NCI-H2196 (cell line): Measurements from ENCODE around the gene DYRK3.

ENCODE experiments used
- DNase-seq: peaks from one replicate; lab custom pipeline; 2025; ENCODE audit not compliant: unreplicated experiment; lab: John Stamatoyannopoulos, UW

The DYRK3 gene

DNA sequence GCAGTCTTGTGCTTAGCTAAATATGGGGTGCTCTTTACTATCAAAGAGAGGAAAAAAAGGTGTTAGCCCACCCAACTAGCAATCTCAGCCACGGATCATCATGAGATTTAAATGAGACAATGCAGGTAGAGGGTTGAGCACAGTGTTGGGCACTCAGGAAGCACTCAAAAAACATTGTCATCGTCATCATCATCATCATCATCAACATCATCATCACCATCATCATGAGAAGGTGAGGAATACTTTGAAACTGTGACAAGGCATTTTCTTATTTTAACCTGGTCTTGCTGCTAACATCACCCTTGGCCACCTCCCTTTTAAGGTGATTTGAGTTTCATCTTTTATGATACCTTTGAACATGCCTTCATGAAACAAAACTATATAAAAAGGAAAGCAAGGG is 46.0 kb downstream of the DYRK3 start:
- DNase-seq: no peak

DNA sequence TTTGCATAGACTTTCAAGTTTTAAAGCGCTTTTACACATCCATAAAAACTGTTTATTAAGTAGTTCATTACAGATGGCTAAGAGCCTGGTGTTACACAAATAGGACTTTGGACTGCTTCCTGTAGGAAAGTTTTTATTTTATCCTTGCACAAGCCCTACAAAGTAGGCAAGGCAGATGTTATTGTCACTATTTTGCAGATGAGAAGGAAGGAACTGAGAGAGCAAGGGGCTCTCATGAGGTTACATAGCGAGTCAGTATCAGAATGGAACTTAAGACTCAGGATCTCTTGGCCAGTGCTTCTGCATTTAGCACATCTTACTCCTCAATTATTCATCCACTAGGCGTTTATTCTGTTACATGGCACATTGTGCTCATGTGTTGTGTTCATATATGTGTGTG is 46.8 kb downstream of the DYRK3 start:
- no peak for DNase-seq

DNA sequence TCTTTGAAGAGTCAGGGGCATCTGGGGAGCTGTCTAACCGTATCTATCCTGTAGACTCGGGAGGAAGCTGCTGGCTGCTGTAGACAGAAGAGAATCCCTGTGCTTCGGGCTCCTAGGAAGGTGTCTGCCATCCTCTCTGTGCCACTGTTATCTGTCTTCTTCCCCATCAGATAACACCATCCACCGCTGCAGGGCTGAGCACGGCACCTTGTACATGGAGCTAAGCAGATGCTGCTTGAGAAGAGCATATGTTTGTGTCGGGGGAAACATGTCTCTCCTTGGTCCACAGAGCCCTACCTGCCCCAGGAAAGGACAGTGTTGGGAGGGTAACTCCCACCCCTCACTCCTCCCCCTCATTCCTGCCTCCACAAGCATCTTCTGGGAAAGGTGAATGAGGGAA is 48.0 kb downstream of the DYRK3 start:
- no peak for DNase-seq

DNA sequence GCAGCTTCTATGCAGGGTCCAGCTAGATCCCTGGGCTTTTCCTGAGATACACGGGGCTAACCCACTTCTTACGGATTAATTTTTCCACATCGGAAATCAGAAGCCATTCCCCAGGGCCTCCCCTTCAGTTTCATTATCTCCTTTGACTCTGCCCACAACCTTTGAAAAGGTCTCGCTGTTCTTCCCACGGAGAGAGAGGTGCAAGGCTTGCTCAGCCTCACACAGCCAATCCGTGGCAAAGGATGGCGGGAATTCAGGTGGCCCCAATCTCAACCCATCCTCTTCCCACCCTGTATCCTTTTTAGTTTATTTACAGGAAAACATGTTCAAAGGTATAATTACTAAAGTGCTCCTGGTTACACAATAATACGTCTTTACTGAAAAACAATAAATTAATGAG is 48.7 kb downstream of the DYRK3 start:
- no peak for DNase-seq

DNA sequence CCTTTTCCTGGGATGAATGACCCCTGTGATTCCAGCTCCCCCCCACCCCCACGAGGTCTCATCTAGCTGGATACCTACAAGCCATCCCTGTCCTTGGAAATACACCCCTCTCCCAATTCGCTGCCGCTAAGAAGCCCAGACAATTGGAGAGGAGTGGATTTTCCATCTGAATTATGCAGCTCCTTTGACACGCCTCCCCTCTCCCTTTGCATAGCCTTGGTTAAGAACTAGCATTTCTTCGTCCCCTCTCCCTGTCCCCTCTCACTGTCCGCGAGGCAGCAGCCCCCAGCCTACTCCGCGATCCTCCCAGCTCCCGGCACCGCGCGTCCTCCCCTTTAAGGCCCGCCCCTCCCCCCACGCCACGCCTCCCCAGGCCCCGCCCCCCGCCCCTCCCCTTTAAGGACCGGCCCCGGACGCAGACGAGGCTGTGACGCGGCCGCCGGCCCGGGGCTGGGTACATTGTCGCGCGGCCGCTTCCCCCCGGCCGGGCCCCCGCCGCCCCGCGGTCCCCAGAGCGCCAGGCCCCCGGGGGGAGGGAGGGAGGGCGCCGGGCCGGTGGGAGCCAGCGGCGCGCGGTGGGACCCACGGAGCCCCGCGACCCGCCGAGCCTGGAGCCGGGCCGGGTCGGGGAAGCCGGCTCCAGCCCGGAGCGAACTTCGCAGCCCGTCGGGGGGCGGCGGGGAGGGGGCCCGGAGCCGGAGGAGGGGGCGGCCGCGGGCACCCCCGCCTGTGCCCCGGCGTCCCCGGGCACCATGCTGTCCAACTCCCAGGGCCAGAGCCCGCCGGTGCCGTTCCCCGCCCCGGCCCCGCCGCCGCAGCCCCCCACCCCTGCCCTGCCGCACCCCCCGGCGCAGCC is 49.4 kb downstream of the DYRK3 start, which contains the start of gene MAPKAPK2:
Gene MAPKAPK2, plus strand, starts transcription at position 428 of the 856 bp plus-strand sequence. Its CDS starts 325 bp downstream, at position 753.
- peak; percentile 52 for DNase-seq

DNA sequence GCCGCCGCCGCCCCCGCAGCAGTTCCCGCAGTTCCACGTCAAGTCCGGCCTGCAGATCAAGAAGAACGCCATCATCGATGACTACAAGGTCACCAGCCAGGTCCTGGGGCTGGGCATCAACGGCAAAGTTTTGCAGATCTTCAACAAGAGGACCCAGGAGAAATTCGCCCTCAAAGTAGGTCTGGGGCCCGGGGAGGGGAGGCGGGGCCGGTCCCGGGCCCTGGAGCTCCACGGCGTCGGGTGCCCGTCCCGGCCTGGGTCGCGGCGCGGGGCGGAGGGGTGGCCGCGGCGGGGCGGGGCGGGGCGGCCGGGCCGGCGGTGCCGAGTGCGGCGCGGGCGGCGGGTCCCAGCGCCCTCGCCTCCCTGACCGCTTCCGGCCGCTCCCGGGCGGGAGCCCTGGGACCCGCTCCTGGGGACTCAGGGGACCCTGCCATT is 50.0 kb downstream of the DYRK3 start:
- no peak for DNase-seq

DNA sequence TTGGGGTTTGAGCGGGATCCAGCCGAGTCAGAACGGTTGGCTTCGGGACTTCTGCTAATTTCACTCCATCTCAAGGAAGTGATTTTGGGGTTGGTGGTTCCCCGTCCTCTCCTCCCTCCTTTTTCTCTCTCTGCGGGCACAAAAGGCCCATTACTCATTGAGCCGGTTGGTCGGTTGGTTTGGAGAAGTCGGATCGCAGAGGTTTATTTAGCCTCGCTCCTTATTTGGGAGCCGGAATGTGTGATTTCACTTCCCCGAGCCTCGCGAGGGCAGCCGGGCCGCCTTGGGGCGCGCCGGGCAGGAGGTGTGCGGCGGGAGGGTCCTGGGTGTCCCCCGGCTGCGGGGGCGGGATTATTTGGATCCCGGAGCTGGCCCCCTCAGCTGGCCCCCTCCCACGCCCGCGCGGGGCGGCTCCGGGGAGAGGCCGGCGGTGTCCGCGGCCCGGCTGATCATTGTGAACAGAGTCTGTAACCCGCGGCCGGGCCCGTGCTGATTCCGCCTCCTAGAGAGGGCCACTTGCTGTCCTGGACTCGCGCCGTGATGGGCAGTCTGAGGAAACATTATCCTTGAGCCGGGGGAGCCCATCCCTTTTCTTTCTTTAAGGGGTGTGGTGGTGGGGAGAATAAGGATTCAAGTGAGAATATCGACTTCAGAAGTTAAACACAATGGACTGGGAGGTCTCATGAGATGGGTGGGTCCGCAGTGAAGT is 50.6 kb downstream of the DYRK3 start:
- DNase-seq: no peak

DNA sequence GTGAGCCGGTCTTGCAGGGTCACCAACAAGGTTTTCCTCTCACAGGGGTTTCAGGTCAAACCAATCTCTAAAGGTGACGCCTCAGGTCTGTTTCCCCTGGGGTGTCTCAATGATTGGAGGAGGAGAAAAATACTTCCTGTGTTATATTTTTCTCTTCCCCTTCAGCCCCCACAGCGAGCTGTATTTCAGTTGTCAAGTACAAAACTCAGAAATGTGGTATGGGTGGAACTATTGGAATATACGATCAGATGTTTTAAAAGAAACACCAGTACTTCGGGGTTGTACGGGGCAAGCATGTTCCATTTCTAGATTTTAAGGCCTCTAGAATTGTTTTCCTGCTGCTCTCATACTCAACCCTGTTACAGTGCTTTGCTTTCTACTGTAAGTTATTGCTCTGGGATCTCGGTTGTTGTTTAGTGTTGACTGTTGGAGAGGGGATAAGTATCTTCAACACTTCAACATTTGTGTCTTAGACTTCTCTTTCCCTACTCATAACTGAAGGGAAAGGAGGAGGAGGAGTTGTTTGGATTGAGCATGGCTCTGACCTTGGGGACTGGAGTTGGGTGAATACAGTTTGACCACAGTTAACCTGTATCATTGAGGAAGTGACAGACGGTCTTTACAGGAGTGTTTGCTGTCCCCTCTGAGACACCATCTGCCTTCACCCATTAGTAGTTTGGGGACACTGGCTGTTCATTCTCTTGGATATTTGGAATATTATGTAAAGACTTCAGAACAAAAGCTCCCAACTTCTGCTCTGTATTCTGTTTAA is 51.3 kb downstream of the DYRK3 start:
- no peak for DNase-seq

DNA sequence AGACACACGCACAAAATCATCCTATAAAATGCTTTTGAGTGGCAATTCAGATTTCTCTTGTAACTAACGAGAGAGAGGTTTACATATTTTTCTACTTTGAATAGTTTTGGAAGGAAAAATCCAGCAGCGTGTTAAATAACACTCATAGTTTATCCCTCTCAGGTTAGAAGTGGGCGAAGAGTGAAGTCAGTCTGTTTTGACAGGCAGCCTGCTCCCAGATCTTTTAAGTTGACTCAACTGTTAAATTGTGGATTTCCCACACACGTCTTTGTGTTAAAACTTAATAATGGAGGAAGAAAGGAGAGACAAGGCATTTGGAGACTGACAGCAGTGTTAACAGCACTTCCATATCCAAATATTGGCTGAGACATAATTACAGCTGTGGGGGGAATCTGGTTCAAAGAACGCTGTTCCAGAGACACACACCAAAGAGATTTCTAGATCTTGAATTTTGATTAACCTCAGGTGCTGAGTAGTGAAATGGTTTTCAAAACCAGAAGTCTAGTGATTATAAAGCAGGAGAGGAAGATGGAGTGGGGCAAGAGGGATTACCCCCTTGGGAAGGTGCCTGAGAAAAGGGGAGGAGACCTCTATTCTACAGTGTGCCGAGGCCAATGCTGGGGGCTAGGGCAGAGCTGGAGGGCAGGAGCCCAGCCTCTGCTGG is 52.0 kb downstream of the DYRK3 start:
- DNase-seq: no peak

DNA sequence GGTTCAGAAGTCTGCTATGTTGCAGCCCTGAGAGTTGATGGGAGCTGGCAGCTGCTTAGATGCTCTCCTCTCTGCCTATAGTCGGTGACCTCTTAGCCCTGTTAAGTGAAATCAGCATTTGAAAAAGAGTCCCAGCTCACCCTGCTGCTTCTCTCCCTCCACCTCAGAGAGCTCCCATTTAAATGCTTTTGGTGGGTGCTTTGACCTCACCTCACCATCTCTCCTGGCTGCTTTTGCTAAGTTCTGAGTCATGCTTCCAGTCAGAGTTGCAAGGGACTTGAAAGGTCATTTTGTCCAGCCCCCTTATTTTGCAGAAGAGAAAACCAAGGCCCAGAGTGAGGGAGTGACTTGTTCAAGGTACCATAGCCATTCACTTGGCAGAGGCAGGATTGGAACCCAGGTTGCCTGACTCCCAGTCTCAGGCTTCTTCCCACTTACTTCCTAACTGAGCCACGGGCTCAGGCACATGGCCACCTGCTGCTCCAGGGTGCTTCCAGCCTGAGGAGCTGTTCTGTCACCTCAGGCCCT is 52.6 kb downstream of the DYRK3 start:
- no peak for DNase-seq

DNA sequence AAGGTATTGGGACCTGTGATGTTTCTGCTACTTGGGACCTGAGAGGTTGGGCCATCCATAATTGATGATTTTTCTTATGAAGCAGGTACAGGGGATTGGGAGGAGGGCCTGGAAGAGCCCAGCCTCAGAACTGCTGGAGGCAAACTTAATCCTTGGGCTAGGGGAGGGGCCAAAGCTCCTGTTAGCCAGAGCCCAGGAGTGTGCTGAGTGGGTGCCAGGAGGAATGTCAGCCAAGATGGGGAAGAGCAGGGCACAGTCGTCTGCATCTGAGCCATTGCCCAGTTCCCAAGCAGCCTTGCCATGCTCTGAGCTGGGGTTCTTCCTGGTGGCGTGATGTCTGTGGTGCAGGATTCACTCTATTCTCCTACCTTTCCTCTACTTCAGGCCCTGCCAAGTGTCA is 55.2 kb downstream of the DYRK3 start:
- DNase-seq: no peak

DNA sequence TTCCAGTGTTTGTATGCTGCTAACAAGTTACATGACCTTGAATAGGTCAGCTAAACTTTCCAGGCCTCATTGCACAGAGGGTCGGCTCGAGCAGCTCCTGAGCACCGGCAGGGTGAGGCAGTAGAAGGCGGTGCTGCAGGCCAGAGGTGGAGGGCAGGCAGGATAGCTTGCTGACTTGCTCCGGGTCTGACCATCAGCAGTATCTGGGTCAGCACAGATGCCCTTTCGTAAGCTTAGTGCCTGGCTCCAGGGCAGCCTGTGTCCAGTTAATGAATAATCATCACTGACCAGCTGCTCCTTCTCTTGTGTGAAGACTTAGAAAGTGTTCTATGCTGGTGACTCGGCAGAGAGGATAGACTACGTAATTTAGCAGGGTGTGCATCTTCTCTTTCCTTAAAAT is 56.3 kb downstream of the DYRK3 start:
- DNase-seq: no peak

DNA sequence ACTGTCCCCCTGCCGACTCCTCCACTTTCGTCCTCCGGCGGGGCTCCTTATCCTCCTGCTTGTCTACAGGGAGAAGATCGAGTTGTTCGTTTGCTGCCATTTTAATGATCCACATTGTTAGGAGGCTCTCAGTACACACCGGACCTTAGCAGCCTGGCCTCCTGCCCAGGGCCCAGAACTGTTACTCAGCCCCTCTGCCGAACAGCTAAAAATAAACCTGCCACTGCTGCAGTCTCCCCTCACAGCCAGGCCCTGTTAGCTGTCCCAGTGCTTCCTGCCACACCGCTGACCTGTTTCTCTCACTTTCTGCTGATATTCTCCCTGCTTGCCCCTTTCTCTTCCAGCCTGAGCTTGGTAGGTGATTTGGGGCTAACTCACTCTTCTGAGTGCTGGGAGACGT is 57.7 kb downstream of the DYRK3 start:
- DNase-seq: no peak

DNA sequence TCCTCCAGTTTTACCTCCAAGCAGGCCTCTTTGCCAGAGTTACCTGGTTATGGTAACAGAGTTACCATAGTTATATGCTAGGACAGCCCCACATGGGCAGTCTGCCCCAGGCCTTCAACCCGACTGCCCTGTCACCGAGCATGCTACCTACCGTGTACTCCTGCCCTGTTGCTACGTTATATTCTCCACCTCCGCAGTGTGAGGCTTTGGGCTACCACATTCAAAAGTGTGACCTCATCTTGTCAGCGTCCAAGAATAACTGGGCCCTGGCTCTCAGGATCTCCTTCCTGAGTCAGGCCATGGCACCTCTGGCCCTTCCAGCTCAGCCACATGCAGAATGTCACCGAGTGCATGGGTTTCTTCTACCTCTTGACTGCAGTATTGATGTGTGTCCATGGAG is 58.3 kb downstream of the DYRK3 start:
- DNase-seq: no peak

DNA sequence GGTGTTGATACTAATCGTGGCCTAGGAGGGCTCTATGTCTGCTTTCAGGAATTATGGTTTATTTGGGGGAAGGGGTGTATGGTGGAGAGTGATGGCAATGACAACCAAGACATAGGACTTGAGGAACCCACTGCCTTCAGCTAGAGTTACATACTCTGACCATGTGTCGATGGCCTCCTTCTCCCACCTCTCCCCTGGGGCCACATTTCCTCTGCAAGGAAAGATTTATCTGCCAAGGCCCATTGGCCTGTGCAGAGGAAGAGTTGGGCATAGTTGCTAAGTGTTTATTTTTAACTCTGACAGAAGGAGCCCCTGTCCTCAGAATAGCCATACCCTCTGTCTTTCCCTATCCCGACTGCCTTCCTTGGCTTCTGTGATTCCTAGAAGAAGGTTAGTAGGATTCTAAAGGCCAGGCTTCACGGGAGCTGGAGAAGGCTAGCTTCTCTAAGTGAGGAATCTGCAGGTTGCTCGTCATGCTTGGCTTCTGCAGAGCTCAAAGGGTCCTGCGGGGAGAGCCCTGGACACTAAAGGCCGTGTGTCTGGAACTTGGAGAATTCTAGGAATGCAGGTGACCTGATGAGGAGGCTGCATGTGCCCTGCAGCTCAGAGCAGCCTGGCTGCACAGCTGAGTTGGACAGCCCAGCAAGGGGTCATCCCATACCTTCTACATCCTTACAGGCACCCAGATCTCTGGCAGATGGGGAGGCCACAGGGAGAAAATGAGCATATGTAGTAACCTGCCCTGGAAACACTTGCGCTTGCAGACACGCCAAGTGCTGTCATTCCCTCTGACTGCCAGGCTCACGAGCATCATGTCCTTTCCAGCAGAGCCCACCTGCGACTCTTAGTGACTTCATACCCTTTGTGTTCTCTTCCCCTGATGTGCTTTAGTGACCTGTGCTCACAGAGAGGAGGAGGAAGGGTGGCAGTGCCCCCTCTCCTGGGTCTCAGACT is 59.1 kb downstream of the DYRK3 start:
- no peak for DNase-seq

DNA sequence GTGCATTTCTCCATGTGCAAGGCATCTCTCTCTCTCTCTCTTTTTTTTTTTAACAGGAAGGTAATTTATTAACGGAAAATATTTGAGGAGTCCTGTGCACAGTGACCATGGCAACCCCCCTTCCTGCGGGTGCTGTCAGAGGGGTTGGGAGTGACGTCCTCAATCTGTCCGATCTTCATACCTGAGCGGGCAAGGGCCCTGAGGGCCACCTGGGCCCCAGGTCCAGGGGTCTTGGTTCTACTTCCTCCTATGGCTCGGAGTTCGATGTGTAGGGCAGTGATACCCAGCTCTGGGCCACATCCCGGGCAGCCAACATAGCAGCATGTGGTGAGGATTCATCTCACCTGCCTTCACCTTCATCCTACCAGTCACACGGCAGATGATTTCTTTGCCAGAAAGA is 60.4 kb downstream of the DYRK3 start:
- no peak for DNase-seq

DNA sequence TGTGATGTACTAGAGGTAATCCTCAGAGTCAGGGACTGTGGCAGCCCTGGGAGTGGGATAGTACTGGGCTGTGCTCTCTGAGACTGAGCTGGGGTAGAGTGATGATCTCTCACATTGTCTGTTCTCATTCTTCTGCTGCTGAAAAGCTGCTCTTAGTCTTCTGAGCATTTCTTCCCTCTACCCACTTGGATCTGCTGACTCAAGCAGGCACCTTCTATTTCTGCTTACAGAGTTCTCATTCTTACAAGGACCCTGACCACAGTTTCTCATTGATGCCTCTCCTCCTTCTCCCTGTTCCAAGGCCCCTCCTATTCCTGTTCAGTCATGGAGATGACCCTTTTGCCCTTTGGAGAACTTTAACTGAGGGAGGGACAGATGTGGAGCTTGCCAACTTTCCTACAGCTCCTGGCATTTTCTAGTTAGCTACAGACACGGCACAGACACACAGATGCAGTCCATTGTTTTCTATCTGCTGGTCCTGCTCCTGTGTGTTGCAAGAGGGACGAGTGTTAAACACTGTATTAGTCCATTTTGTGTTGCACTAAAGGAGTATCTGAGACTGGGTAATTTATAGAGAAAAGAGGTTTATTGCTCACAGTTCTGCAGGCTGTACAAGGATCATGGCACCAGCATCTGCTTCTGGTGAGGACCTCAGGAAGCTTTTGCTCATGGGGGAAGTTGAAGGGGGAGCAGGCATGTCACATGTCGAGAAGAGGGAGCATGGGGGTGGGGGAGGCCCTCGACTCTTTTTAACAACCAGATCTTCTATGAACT is 61.7 kb downstream of the DYRK3 start:
- DNase-seq: no peak

DNA sequence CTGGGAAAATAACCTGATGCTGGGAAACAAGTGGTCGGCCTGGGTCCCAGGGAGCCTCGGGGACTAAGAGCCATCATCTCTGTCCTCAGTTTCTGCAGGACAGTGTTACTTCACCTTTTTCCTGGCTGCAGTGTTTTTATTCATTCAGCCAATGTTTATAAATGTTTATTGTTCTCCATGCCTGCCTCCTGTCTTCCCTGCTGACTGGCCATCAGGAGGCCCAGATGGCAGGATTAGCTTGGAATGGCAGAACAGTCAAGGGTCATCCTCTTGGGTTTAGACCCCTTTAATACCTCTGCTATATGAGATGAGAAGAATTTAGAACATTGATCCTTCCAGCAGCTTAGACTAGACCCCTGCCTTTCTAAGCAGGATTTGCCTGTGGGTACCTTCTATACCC is 62.7 kb downstream of the DYRK3 start:
- DNase-seq: no peak
